MM.1S (cell line): ENCODE measurements around the gene NDRG2.

Experiments used
- DNase-seq: peaks from one replicate; pipeline ENCODE4 v3.0.0-alpha.2; 2015
- H2AFZ ChIP-seq: fragments of 300-600 bp; sonication (generic); 2 replicates; pipeline ENCODE4 v1.6.0; 2016; ENCODE audit warnings: antibody characterized with exemption, low read length
- H3F3A ChIP-seq: fragments of 300-600 bp; sonication (generic); 2 replicates; pipeline ENCODE4 v1.6.1; 2016; ENCODE audit warnings: mild to moderate bottlenecking, antibody characterized with exemption, low read length, moderate library complexity, mixed read lengths; ENCODE audit not compliant: insufficient read depth
- H3K27ac ChIP-seq: fragments of 300-600 bp; sonication (generic); 2 replicates; pipeline ENCODE4 v1.5.1; 2016; ENCODE audit warnings: mild to moderate bottlenecking, low read length
- H3K27me3 ChIP-seq: fragments of 300-600 bp; sonication (generic); replicated peaks from 2 replicates; pipeline ENCODE4 v1.6.0; 2016; ENCODE audit warnings: low read length; ENCODE audit not compliant: insufficient read depth
- H3K36me3 ChIP-seq: fragments of 300-600 bp; sonication (generic); replicated peaks from 2 replicates; pipeline ENCODE4 v1.6.1; 2016; ENCODE audit warnings: mild to moderate bottlenecking, low read length, mixed read lengths; ENCODE audit not compliant: insufficient read depth
- H3K4me1 ChIP-seq: fragments of 300-600 bp; sonication (generic); 2 replicates; pipeline ENCODE4 v1.6.1; 2016; ENCODE audit warnings: low read length, mixed read lengths
- H3K4me2 ChIP-seq: fragments of 300-600 bp; sonication (generic); 2 replicates; pipeline ENCODE4 v1.6.0; 2016; ENCODE audit warnings: low read depth, low read length
- H3K4me3 ChIP-seq: fragments of 300-600 bp; sonication (generic); 2 replicates; pipeline ENCODE4 v1.5.1; 2016; ENCODE audit warnings: low read length, mixed read lengths
- H3K79me2 ChIP-seq: fragments of 300-600 bp; sonication (generic); 2 replicates; pipeline ENCODE4 v1.6.1; 2016; ENCODE audit warnings: mixed run types, low read length, mixed read lengths
- H3K9ac ChIP-seq: fragments of 300-600 bp; sonication (generic); 2 replicates; pipeline ENCODE4 v1.6.1; 2016; ENCODE audit warnings: low read length, mixed read lengths
- H3K9me2 ChIP-seq: fragments of 300-600 bp; sonication (generic); replicated peaks from 2 replicates; pipeline ENCODE4 v1.6.1; 2016; ENCODE audit warnings: mild to moderate bottlenecking, low read length, mixed read lengths; ENCODE audit not compliant: insufficient read depth
- H3K9me3 ChIP-seq: fragments of 300-600 bp; sonication (generic); replicated peaks from 2 replicates; pipeline ENCODE4 v1.6.1; 2016; ENCODE audit warnings: mild to moderate bottlenecking, low read length, mixed read lengths; ENCODE audit not compliant: insufficient read depth
- H4K20me1 ChIP-seq: fragments of 300-600 bp; sonication (generic); 2 replicates; pipeline ENCODE4 v1.6.1; 2016; ENCODE audit warnings: mild to moderate bottlenecking, low read length, moderate library complexity, mixed read lengths; ENCODE audit not compliant: insufficient read depth
- EZH2 ChIP-seq: fragments of 300-600 bp; sonication (generic); optimal IDR thresholded peaks from 2 replicates; pipeline ENCODE3; 2017; ENCODE audit warnings: low read depth, mild to moderate bottlenecking, antibody characterized with exemption, low read length, mixed read lengths
- EZH2phosphoT487 ChIP-seq: fragments of 300-600 bp; sonication (generic); IDR thresholded peaks from 2 replicates; pipeline ENCODE4 v1.6.1; 2018; ENCODE audit warnings: antibody characterized with exemption, low read length
- TF ChIP-seq, protein P1 (sequence below): fragments of 300-600 bp; sonication (generic); IDR thresholded peaks from 2 replicates; pipeline ENCODE4 v1.5.1; 2016; ENCODE audit warnings: antibody characterized with exemption, low read length, mixed read lengths

NDRG2 gene

DNA sequence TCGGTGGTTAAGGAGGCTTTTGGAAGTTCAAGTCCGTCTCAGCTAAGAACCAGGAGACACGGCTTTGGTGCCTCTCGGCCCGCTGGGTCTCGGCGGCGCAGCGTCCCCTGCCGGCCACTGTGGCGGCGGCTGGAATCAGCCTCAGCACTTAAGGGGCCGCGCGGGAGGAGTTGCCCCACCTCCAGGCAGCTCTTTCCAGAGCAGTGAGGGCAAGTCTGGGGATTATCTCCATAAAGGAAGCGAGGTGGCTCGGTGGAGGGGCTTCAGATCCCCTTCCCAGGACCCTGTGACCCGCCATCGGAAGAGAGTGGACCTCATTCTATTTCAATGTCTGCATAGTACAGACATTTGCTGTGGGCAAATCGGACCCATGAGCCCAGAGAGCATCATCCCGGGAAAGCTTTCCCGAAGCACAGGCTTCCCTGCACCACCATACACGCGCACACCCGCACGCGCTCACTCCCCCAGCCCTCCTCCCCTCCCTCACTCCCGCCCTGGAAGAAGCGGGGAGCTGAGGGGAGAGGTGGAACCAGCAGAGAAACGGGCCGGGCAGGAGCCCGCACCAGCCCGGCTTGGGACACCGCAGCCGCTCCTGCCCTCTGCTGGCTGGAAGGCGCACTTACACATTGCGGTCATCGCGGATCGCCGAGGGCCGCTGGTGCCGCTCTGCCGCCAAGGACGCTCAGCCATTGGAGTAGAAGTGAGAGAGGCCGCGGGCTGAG is 53.7 kb downstream of the NDRG2 start:
- Histone ChIP-seq H3F3A (no peaks in the 10 kb centered on the region), H3K27ac (no peak overlapping the region), H3K4me3 (peak overlapping the region; percentile 68), H3K9me2 (no peaks in the 10 kb centered on the region), H3K9me3 (no peaks in the 10 kb centered on the region), H3K27me3 (no peaks in the 10 kb centered on the region), H4K20me1 (no peaks in the 10 kb centered on the region), H3K9ac (peak overlapping the region; percentile 44; the same call in 1 of the 2 replicates), H3K79me2 (no peaks in the 10 kb centered on the region), H3K36me3 (no peaks in the 10 kb centered on the region), H3K4me1 (no peaks in the 10 kb centered on the region), H2AFZ (peak overlapping the region; percentile 86), H3K4me2 (peak overlapping the region; percentile 73)
- DNase-seq: peak; percentile 68
- TF ChIP-seq EZH2: no peak
- TF ChIP-seq, protein P1, sequence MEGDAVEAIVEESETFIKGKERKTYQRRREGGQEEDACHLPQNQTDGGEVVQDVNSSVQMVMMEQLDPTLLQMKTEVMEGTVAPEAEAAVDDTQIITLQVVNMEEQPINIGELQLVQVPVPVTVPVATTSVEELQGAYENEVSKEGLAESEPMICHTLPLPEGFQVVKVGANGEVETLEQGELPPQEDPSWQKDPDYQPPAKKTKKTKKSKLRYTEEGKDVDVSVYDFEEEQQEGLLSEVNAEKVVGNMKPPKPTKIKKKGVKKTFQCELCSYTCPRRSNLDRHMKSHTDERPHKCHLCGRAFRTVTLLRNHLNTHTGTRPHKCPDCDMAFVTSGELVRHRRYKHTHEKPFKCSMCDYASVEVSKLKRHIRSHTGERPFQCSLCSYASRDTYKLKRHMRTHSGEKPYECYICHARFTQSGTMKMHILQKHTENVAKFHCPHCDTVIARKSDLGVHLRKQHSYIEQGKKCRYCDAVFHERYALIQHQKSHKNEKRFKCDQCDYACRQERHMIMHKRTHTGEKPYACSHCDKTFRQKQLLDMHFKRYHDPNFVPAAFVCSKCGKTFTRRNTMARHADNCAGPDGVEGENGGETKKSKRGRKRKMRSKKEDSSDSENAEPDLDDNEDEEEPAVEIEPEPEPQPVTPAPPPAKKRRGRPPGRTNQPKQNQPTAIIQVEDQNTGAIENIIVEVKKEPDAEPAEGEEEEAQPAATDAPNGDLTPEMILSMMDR: peak; percentile 80

DNA sequence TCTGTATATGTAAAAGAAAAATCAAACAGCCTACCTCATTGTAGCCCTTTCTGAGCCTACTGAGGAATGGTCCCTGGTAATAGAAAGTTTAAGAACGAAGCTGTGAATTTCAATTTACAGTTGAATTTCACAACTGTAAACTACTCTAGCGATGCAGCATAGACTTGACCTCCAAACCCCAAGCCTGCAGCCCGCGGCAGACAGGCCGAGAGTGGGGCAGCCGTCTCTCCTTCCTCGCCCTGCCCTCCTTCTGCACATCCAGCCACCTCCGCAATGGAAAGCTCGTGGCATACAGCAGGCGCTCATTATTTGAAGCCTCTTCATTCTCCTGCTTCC is 54.2 kb downstream of the NDRG2 start:
- peak overlapping the region; percentile 86 for H2AFZ ChIP-seq
- no peak overlapping the region for H3K27ac ChIP-seq
- no peaks in the 10 kb centered on the region for H3K27me3 ChIP-seq
- H4K20me1 ChIP-seq: no peaks in the 10 kb centered on the region
- DNase-seq: no peak
- no peaks in the 10 kb centered on the region for H3K79me2 ChIP-seq
- no peaks in the 10 kb centered on the region for H3K36me3 ChIP-seq
- peak overlapping the region; percentile 73 for H3K4me2 ChIP-seq
- H3K9me3 ChIP-seq: no peaks in the 10 kb centered on the region
- no peaks in the 10 kb centered on the region for H3K9me2 ChIP-seq
- no peaks in the 10 kb centered on the region for H3F3A ChIP-seq
- peak overlapping the region; percentile 68 for H3K4me3 ChIP-seq
- TF ChIP-seq, protein P1: no peak
- no peak for TF ChIP-seq EZH2
- TF ChIP-seq EZH2phosphoT487: no peak
- H3K4me1 ChIP-seq: no peaks in the 10 kb centered on the region
- peak overlapping the region; percentile 44; the same call in 1 of the 2 replicates for H3K9ac ChIP-seq

DNA sequence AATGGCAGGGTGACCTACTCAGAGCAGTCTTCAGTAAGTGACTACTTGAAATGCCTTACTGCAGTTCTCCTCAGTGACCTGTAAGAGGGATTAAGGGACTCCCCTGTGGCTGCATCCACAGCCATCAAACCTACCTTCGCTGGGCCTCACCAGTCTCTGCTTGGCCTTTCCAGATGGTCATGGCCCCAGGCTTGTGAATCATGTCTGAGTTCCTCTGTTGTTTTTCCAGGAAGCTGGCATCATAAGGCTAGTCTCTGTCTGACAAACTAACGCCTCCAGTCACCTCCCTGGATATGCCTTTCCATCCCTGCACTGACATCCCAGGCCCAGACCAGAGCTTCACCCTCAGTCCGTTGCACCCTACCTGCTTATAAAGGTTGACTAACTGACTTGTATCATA is 55.5 kb downstream of the NDRG2 start:
- Histone ChIP-seq H3K36me3 (no peaks in the 10 kb centered on the region), H3K9me2 (no peaks in the 10 kb centered on the region), H3K27ac (no peak overlapping the region), H3K9ac (no peak overlapping the region), H3K4me3 (no peak overlapping the region), H3K4me2 (no peak overlapping the region), H3K4me1 (no peaks in the 10 kb centered on the region), H3K9me3 (no peaks in the 10 kb centered on the region), H3K79me2 (no peaks in the 10 kb centered on the region), H3K27me3 (no peaks in the 10 kb centered on the region), H4K20me1 (no peaks in the 10 kb centered on the region), H2AFZ (no peak overlapping the region), H3F3A (no peaks in the 10 kb centered on the region)
- no peak for DNase-seq
- TF ChIP-seq, protein P1: no peak
- TF ChIP-seq EZH2: no peak
- TF ChIP-seq EZH2phosphoT487: no peak
